GM12865 (cell line): Measurements from ENCODE around the gene ADRM1.

Experiments used
- DNase-seq: peaks from one replicate; pipeline ENCODE4 v3.0.0; 2010; ENCODE audit warnings: low read depth
- H3K4me3 ChIP-seq: 2 replicates; pipeline ENCODE4 v1.5.1; 2011; ENCODE audit warnings: mild to moderate bottlenecking, low read depth, low read length, control low read depth
- TF ChIP-seq, protein P1 (sequence below): IDR thresholded peaks from 2 replicates; pipeline ENCODE4 v1.5.1; 2011; ENCODE audit warnings: low read length, control low read depth, low read depth, inconsistent platforms; ENCODE audit not compliant: insufficient read depth; ENCODE audit errors: missing control alignments

The ADRM1 gene

DNA sequence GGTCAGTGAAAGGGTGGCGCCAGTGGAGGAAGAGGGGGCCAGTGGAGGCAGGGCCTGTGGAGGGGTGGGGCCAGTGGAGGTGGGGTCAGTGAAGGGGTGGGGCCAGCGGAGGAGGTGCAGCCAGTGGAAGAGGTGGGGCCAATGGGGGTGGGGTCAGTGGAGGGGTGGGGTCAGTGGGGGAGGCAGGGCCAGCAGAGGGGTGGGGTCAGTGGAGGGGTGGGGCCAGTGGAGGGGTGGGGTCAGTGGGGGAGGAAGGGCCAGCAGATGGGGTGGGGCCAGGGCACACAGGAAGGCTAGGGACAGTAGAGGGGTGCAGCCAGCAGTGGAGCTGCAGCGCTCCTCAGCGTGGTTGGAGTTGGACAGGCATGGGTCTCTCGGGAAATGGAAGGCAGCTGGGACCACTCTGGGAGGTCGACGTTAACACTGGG lies 18.7 kb downstream of the ADRM1 start:
- no peak overlapping the region for H3K4me3 ChIP-seq
- TF ChIP-seq, protein P1, sequence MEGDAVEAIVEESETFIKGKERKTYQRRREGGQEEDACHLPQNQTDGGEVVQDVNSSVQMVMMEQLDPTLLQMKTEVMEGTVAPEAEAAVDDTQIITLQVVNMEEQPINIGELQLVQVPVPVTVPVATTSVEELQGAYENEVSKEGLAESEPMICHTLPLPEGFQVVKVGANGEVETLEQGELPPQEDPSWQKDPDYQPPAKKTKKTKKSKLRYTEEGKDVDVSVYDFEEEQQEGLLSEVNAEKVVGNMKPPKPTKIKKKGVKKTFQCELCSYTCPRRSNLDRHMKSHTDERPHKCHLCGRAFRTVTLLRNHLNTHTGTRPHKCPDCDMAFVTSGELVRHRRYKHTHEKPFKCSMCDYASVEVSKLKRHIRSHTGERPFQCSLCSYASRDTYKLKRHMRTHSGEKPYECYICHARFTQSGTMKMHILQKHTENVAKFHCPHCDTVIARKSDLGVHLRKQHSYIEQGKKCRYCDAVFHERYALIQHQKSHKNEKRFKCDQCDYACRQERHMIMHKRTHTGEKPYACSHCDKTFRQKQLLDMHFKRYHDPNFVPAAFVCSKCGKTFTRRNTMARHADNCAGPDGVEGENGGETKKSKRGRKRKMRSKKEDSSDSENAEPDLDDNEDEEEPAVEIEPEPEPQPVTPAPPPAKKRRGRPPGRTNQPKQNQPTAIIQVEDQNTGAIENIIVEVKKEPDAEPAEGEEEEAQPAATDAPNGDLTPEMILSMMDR, result no peak
- peak; percentile 75 for DNase-seq

- TF ChIP-seq, protein P1, result no peak
- no peak for DNase-seq
These were observed 19.2 kb downstream of the ADRM1 start for GRCh38 chr20:62321975-62322374.

DNA sequence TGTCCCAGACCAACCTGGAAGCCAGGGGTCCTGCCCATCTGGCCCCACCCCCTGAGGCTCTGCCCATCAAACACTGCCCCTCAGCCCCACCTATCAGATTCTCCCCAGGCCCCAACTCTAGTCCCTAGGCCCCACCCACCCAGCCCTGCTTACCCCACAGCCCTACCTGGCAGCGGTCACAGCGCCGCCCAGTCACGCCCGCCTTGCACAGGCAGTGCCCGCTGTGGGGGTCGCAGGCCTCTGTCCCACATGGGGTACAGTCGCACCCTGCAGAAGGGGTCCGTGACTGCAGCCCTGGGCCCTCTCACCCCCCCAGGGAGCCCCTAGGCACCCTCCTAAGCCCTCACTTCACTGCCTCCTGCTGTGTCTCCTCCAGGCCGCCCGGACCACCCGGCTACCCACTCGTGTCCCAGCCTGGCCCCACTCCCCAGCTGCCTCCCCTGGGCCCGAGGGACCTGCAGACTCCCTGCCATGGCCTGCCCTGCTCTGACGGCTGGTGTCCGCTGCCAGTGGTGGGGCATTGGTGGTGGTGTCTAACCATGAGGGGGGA lies 19.8 kb downstream of the ADRM1 start:
- DNase-seq, result no peak
- TF ChIP-seq, protein P1, result no peak
- no peak overlapping the region for H3K4me3 ChIP-seq

More at GRCh38 chr20:62321975-62322374, 19.2 kb downstream of the ADRM1 start:
- H3K4me3 ChIP-seq, result no peak overlapping the region

DNA sequence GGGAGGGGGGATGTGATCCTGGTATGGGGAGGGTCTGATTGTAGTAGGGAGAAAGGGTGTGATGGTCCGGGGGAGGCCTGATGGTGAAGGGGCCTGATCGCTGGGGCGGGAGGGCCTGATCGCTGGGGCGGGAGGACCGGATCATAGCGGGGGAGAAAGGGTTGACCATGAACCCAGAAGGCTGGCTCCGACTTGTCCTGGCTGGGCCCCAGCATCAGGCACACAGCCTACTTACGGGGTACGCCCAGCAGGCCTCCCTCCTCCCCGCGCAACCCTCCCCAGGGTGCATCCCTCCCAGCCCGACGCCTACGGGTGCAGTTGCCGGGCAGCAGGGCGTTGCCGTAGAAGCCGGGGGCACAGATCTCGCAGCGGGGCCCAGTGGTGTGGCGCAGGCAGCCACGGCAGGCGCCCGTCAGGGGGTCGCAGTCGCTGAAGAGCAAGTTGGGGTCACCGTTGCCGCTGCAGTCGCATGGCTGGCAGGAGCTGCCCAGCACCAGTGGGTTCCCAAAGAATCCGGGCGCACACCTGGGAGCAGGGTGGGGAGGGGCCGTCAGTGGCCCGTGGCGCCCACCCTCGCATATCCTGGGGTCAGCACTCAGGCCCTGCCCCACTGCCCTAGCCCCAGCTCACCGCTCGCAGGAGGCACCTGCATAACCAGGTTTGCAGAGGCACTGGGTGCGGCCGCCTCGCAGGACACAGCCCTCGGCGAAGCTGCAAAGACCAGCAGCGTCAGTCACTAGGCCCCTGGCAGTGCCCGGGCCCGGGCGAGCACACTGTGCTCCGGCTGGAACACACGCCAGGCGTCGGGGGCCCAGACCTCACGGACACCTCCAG lies 20.6 kb downstream of the ADRM1 start:
- DNase-seq, result no peak
- H3K4me3 ChIP-seq, result no peak overlapping the region
- TF ChIP-seq, protein P1, result no peak

GRCh38 chr20:62323980-62324906 lies 21.4 kb downstream of the ADRM1 start:
- DNase-seq, result no peak

More at GRCh38 chr20:62323980-62324906, 21.4 kb downstream of the ADRM1 start:
- H3K4me3 ChIP-seq, result no peak overlapping the region
- TF ChIP-seq, protein P1, result no peak
